Mucosa of descending colon (tissue), 3 donors: ENCODE data around the gene PLEKHG4B. TPM values are rescaled to one million over a fixed set of nuclear protein-coding genes. Genes with fewer than 3 reads are reported as not detected.
"Not testable (repeated sequence)": the region's sequence is repeated elsewhere in the genome, so short reads cannot be mapped to it uniquely, and the experiment has no call there.

ENCODE experiments used
- ATAC-seq: fragments of 200-7000 bp; cut with Tn5 transposase; one replicate; pipeline ENCODE4 v1.9.1; 2020; ENCODE audit warnings: mild to moderate bottlenecking, moderate library complexity
- DNase-seq, 3 donors: peaks; one replicate each; pipeline ENCODE4 v3.0.0-alpha.2; 2020
- H3K36me3 ChIP-seq: fragments of 200-600 bp; one replicate; pipeline ENCODE4 v1.8.0; 2021; ENCODE audit warnings: low read depth, mild to moderate bottlenecking
- H3K4me1 ChIP-seq: fragments of 200-600 bp; one replicate; pipeline ENCODE4 v1.8.0; 2021; ENCODE audit warnings: low read depth, mild to moderate bottlenecking
- H3K4me3 ChIP-seq: fragments of 200-600 bp; one replicate; pipeline ENCODE4 v1.8.0; 2021; ENCODE audit warnings: mild to moderate bottlenecking
- H3K9me3 ChIP-seq: fragments of 200-600 bp; one replicate; pipeline ENCODE4 v1.8.0; 2021; ENCODE audit warnings: mild to moderate bottlenecking
- CTCF ChIP-seq: fragments of 200-600 bp; IDR thresholded peaks from one replicate; pipeline ENCODE4 v1.8.0; 2022; ENCODE audit warnings: antibody characterized with exemption, mild to moderate bottlenecking
- intact Hi-C, 2 donors: fragments of 100-400 bp; cut with DNase I in 1 of 2; cut with micrococcal nuclease in 1 of 2; formaldehyde crosslinking; loops; one replicate each; pipeline versions ENCODE4 v1.11.0 to v1.11.1; 2022; cut with DNase I, micrococcal nuclease
- total RNA-seq, 3 donors: library from RNA; stranded (reverse); fragmentation: NEBNext Ultra II Directional in 2 of 3; extraction: Animal tissue kit (Norgen Biotek cat#: 25700) in 2 of 3; gene quantifications; one replicate each; pipeline versions ENCODE4 v1.2.1 to v1.2.4, GENCODE V29; 2021 to 2023
- donor health status: DM: no; HTN: no; CAD: no; lungs with moderate emphysema.
- donor health status: DM: no; HTN: no; CAD: no.
- donor health status: DM: no; HTN: yes; CAD: no.

PLEKHG4B gene
- total RNA-seq, 3 donors from 2014 or later = 0.09 to 3.0 (median 0.36) TPM

DNA sequence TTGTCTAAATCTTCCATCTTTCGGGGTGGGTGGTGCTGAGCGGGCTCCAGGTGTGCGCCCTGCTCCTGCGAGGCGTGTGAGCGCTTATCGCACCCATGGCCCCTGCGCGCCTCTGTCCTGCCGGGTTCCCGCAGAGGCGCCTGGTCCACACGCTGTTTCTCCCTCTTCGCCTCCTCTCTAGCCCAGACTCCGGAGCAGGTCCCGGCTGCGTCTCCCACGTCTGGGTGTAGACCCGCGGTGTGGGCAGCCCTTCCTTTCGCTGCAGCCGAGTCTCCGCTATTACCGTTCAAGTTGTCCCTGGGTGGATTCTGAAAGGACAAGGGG, 40.5 kb upstream of the PLEKHG4B start:
- no peak for TF ChIP-seq CTCF
- no peak overlapping the region for H3K4me3 ChIP-seq
- no peaks in the 10 kb centered on the region for H3K9me3 ChIP-seq
- intact Hi-C loops = no loop called here
- ATAC-seq (no peak), DNase-seq (no peak)
- H3K36me3 ChIP-seq = no peaks in the 10 kb centered on the region
- peaks cover 9% of the 10 kb centered on the region for H3K4me1 ChIP-seq

DNA sequence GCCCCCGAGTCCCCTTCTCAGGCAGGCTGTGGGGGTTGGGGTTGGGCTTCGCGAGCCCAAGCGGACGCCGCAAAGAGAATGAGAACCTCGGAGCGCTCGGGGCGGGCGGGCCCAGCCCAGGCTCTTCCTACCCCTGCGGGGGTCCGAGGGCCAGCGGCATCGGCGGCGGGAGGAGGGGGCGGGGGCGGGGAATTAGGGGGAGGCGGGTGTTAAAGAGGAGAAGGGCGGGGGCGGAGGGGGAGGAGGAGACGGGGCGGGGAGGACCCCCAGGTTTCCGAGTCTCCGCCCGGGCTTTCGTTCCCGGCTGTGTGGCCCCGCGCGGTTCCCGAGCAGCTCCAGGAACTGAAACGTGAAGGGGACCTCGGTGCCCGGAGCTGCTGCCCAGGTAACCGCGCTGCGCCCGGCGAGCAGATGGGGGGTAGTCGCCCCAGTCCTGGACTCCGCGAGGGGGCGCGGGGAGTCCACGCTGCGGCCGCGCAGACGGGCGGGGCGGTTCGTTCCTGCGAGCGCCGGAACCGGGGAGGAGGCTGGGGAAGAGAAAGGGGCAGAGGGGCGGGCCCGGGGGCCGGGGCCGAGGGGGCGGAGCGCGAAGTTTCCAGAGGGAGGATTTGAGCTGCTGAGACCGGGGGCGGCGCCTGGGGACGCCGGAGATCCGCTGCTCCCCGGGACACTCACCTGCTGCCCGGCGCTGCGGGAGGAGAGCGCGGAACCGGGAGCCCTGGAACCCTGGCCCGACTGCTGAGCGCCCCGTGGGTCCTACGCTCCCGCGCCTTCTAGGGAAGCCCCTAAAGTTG, 38.4 kb upstream of the PLEKHG4B start:
- TF ChIP-seq CTCF = no peak
- Histone ChIP-seq H3K36me3 (no peaks in the 10 kb centered on the region), H3K4me1 (peaks cover 9% of the 10 kb centered on the region), H3K9me3 (no peaks in the 10 kb centered on the region), H3K4me3 (no peak overlapping the region)
- intact Hi-C loops = no loop called here
- DNase-seq (peak in 1 of 3 donors; percentile 38), ATAC-seq (peak; percentile 24)

DNA sequence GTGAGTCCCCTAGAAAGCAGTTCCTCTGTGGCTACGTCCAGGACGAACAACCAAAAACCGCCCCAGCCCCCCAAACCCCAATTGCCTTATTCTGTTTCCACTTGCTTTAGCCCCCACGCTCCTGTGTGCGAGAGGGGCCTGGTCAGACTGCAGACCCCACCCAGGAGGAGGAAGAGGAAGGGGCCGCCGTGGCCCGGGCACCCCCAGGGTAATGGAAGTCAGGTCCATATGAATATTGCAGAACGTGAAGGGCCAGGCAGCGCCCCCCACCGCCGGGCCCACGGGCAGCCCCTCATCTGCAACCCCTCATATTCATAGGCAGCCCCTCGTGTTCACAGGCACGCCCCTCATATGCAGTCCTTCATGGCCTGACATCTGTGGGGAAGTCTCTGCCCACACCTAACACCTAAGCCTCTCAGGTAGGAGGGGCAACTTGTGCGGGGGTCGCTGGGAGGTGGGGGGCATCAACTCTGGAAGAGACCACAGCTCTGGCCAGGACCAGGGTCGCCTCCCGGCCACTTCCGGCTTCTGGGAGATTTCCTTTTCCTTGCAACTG, 37.7 kb upstream of the PLEKHG4B start:
- TF ChIP-seq CTCF = no peak
- ATAC-seq (no peak), DNase-seq (no peak)
- H3K4me1 ChIP-seq = peaks cover 9% of the 10 kb centered on the region
- H3K36me3 ChIP-seq = no peaks in the 10 kb centered on the region
- H3K9me3 ChIP-seq = no peaks in the 10 kb centered on the region
- intact Hi-C loops = no loop called here
- H3K4me3 ChIP-seq = no peak overlapping the region

GRCh38 chr5:54876-55569, 36.9 kb upstream of the PLEKHG4B start:
- H3K36me3 ChIP-seq = no peaks in the 10 kb centered on the region
- peaks cover 9% of the 10 kb centered on the region for H3K4me1 ChIP-seq
- no peak for TF ChIP-seq CTCF
- no peak overlapping the region for H3K4me3 ChIP-seq
- intact Hi-C loops = no loop called here
- ATAC-seq (no peak), DNase-seq (no peak)
- no peaks in the 10 kb centered on the region for H3K9me3 ChIP-seq

GRCh38 chr5:56561-57290, 35.2 kb upstream of the PLEKHG4B start:
- no peak overlapping the region for H3K4me3 ChIP-seq
- H3K9me3 ChIP-seq = peaks cover 2% of the 10 kb centered on the region
- intact Hi-C loops = no loop called here
- no peak for TF ChIP-seq CTCF
- peak in 1 of 3 donors; percentile 29 for DNase-seq
- no peaks in the 10 kb centered on the region for H3K36me3 ChIP-seq
- ATAC-seq = no peak
- peaks cover 9% of the 10 kb centered on the region for H3K4me1 ChIP-seq

DNA sequence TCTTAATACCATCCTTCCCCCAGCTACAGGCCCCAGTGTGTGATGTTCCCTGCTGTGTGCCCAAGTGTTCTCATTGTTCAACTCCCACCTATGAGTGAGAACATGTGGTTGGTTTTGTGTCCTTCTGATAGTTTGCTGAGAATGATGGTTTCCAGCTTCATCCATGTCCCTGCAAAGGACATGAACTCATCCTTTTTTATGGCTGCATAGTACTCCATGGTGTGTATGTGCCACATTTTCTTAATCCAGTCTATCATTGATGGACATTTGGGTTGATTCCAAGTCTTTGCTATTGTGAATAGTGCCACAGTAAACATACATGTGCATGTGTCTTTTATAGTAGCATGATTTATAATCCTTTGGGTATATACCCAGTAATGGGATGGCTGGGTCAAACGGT, 31.7 kb upstream of the PLEKHG4B start:
- H3K4me3 ChIP-seq, H3K9me3 ChIP-seq, H3K36me3 ChIP-seq, ATAC-seq, H3K4me1 ChIP-seq, intact Hi-C loops, DNase-seq: not testable (repeated sequence)
